Measurements from ENCODE around the gene SAMHD1.

The SAMHD1 gene

GRCh38 chr20:36956016-36956415 lies 4.5 kb upstream of the SAMHD1 start:
- no peaks in the 10 kb centered on the region for H3F3A ChIP-seq (ENCODE audit: insufficient read depth, low read length)
- H3K27me3 ChIP-seq (ENCODE audit: insufficient read depth, low read length) = no peaks in the 10 kb centered on the region
- TF ChIP-seq EZH2 (IDR thresholded peaks at IDR 0.05; ENCODE audit: borderline replicate concordance, low read length) (no peak), CTCF (IDR thresholded peaks at IDR 0.05; ENCODE audit: low read length) (no peak)
- H3K4me2 ChIP-seq (ENCODE audit: low read length) = no peak overlapping the region
- no peaks in the 10 kb centered on the region for H3K9me2 ChIP-seq (ENCODE audit: low read depth, low read length)
- H3K27ac ChIP-seq (ENCODE audit: low read depth, low read length, poor library complexity, severe bottlenecking) = no peak overlapping the region
- H3K36me3 ChIP-seq (ENCODE audit: insufficient read depth, low read length) = no peaks in the 10 kb centered on the region
- H3K9ac ChIP-seq (ENCODE audit: low read length) = no peak overlapping the region
- H2AFZ ChIP-seq (ENCODE audit: low read length) = no peak overlapping the region
- H3K4me3 ChIP-seq (ENCODE audit: low read depth, low read length, poor library complexity, severe bottlenecking) = no peak overlapping the region
- no peaks in the 10 kb centered on the region for H4K20me1 ChIP-seq (ENCODE audit: insufficient read depth, low read length)
- H3K4me1 ChIP-seq (ENCODE audit: insufficient read depth, low read length, severe bottlenecking) = peaks cover 7% of the 10 kb centered on the region
- H3K79me2 ChIP-seq (ENCODE audit: insufficient read depth, low read length) = no peaks in the 10 kb centered on the region
- H3K9me3 ChIP-seq (ENCODE audit: low read length) = no peaks in the 10 kb centered on the region

DNA sequence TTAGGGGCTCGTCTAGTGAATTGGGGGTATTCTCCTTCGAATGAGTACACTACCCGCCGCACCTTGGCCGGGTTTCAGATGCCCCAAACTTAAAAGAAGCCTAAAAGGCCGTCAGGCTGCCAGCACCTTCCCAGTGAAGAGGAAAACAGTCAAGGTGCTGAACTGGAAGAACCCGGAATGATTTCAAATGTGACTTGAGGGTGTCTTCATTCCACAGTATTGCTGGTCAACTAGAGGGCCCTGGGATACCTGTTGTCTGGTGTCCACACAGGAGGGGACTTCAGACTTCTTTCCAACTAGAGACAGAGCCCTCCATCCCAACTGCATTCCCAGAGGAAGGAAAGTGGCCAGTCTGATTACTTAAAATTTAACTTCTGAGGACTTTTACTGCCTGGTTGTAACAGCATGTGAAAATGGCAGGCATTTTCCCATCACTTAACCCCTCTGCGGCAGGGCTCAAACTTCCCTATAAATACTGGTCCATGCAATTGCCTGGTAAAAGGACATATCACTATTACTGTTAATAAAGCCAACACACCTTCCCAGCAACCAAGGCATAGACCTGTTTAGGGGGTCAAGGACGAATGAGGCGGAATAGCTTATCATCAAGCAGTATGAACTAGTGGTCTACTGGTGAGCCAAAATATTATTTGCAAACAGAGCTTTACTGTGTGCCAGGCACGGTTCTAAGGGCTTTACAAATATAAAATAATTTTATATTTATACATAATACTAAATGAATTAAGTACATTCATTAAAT lies 651 bp upstream of the SAMHD1 start:
- Histone ChIP-seq H3F3A (ENCODE audit: insufficient read depth, low read length) (no peaks in the 10 kb centered on the region), H3K9me2 (ENCODE audit: low read depth, low read length) (no peaks in the 10 kb centered on the region), H4K20me1 (ENCODE audit: insufficient read depth, low read length) (no peaks in the 10 kb centered on the region), H3K27me3 (ENCODE audit: insufficient read depth, low read length) (no peaks in the 10 kb centered on the region), H2AFZ (ENCODE audit: low read length) (peak overlapping the region; percentile 79), H3K4me2 (ENCODE audit: low read length) (peak overlapping the region; percentile 83), H3K79me2 (ENCODE audit: insufficient read depth, low read length) (no peaks in the 10 kb centered on the region), H3K4me3 (ENCODE audit: low read depth, low read length, poor library complexity, severe bottlenecking) (peak overlapping the region; percentile 78), H3K9me3 (ENCODE audit: low read length) (no peaks in the 10 kb centered on the region), H3K9ac (ENCODE audit: low read length) (peak overlapping the region; percentile 65), H3K36me3 (ENCODE audit: insufficient read depth, low read length) (no peaks in the 10 kb centered on the region), H3K4me1 (ENCODE audit: insufficient read depth, low read length, severe bottlenecking) (peaks cover 18% of the 10 kb centered on the region), H3K27ac (ENCODE audit: low read depth, low read length, poor library complexity, severe bottlenecking) (no peak overlapping the region)
- TF ChIP-seq EZH2 (IDR thresholded peaks at IDR 0.05; ENCODE audit: borderline replicate concordance, low read length) (no peak), CTCF (IDR thresholded peaks at IDR 0.05; ENCODE audit: low read length) (no peak)

- Histone ChIP-seq H3K9ac (ENCODE audit: low read length) (peak overlapping the region; percentile 80), H3K9me2 (ENCODE audit: low read depth, low read length) (no peaks in the 10 kb centered on the region)
Observed at GRCh38 chr20:36950414-36951197, 902 bp downstream of the SAMHD1 start.

More at GRCh38 chr20:36950414-36951197, 902 bp downstream of the SAMHD1 start:
- H3K36me3 ChIP-seq (ENCODE audit: insufficient read depth, low read length) = 0 out of 2 replicates have a peak, but pooled peaks cover 4% of the 10 kb centered on the region
- TF ChIP-seq CTCF (IDR thresholded peaks at IDR 0.05; ENCODE audit: low read length) = no peak
- TF ChIP-seq EZH2 (IDR thresholded peaks at IDR 0.05; ENCODE audit: borderline replicate concordance, low read length) = no peak
- no peaks in the 10 kb centered on the region for H3K27me3 ChIP-seq (ENCODE audit: insufficient read depth, low read length)
- no peaks in the 10 kb centered on the region for H3F3A ChIP-seq (ENCODE audit: insufficient read depth, low read length)
- no peak overlapping the region for H2AFZ ChIP-seq (ENCODE audit: low read length)
- peaks cover 18% of the 10 kb centered on the region for H3K4me1 ChIP-seq (ENCODE audit: insufficient read depth, low read length, severe bottlenecking)
- peak overlapping the region; percentile 45 for H3K27ac ChIP-seq (ENCODE audit: low read depth, low read length, poor library complexity, severe bottlenecking)
- H3K4me3 ChIP-seq (ENCODE audit: low read depth, low read length, poor library complexity, severe bottlenecking) = peak overlapping the region; percentile 78
- no peaks in the 10 kb centered on the region for H4K20me1 ChIP-seq (ENCODE audit: insufficient read depth, low read length)
- H3K79me2 ChIP-seq (ENCODE audit: insufficient read depth, low read length) = no peaks in the 10 kb centered on the region
- no peaks in the 10 kb centered on the region for H3K9me3 ChIP-seq (ENCODE audit: low read length)
- H3K4me2 ChIP-seq (ENCODE audit: low read length) = peak overlapping the region; percentile 83
